ENCODE results near the gene SRD5A3. TPM values are rescaled to one million over a fixed set of nuclear protein-coding genes. Genes with fewer than 3 reads are reported as not detected.

Gene SRD5A3
- total and polyA plus RNA-seq, 10 of the 15 experiments (the other 5 are each of a cell fraction or from before 2014, with no cell fraction given): 1.6 to 20.4 (median 6.1) TPM

DNA sequence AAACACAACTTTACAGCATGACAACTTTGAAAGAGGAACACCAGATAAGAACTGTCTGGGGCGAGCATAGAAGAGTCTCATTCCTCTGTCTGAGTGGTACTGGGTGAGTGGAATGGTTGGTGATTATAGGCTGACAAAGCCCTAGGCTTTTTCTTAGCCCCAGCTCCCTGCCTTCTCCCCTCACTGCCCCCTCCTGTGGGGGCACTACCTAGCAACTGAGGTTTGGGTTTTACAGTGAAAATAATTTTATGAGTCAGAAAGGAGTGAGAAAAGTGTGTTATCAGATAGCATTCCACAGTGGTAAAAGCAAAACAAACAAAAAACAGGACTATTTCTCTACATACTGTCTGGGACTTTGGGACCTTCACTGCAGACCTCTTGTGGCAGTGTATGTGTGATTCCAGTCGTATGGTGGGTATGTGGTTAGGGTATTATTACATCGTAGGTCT, 39.2 kb downstream of the SRD5A3 start (continued):
- TF ChIP-seq, protein P1, sequence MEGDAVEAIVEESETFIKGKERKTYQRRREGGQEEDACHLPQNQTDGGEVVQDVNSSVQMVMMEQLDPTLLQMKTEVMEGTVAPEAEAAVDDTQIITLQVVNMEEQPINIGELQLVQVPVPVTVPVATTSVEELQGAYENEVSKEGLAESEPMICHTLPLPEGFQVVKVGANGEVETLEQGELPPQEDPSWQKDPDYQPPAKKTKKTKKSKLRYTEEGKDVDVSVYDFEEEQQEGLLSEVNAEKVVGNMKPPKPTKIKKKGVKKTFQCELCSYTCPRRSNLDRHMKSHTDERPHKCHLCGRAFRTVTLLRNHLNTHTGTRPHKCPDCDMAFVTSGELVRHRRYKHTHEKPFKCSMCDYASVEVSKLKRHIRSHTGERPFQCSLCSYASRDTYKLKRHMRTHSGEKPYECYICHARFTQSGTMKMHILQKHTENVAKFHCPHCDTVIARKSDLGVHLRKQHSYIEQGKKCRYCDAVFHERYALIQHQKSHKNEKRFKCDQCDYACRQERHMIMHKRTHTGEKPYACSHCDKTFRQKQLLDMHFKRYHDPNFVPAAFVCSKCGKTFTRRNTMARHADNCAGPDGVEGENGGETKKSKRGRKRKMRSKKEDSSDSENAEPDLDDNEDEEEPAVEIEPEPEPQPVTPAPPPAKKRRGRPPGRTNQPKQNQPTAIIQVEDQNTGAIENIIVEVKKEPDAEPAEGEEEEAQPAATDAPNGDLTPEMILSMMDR (IDR thresholded peaks at IDR 0.05 in 2 of 3, conservative IDR thresholded peaks at IDR 0.05 in 1 of 3; ENCODE audit: control insufficient read depth in 2 of 3, extremely low read depth in 1 of 3, insufficient read depth in 1 of 3, low read depth in 3 of 3, low read length in 3 of 3): no peak

DNA sequence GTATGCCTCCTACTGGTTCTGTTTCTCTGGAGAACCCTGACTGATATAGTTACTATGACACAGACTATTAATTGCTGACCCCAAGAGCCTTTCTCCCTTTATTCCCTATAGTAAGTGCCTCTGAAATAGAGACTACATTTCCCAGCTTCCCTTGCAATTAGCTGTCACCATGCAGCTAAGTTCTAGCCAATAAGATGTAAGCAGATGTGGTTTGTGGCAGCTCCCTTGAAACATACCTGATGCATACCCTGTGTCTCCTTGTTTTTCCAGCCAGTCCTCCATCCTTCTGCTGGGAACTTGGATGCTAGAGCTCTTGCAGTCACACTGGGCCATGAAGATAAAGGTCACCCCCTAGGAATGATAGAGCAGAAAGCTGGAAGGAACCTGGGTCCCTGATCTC, 40.0 kb downstream of the SRD5A3 start:
- POLR2A ChIA-PET: interaction anchor here (0.5 to 1.7 kb wide), 2 partner anchors 9 to 342 kb away, joined by 4 to 7 read pairs; partner anchors contain the start of gene TMEM165
- peak; percentile 31 for FAIRE-seq

More for the DNA sequence above, 40.0 kb downstream of the SRD5A3 start:
- no peaks in the 10 kb centered on the region for H3K27me3 ChIP-seq (replicated peaks in 1 of 2; ENCODE audit: control insufficient read depth in 2 of 2, insufficient read depth in 2 of 2, low read length in 1 of 2)
- no peak overlapping the region for H3K9ac ChIP-seq (ENCODE audit: control insufficient read depth, insufficient read depth, low read length)
- DNase-seq (ENCODE audit: low read depth, low spot score) (no peak), ATAC-seq (peak; percentile 92)
- peak; percentile 60 for TF ChIP-seq HCFC1 (IDR thresholded peaks at IDR 0.05; ENCODE audit: low read length)
- no peak for TF ChIP-seq TARDBP (IDR thresholded peaks at IDR 0.05; ENCODE audit: borderline replicate concordance)
- TF ChIP-seq NFYB (IDR thresholded peaks at IDR 0.05; ENCODE audit: insufficient read depth, low read depth, low read length): 0 out of 2 replicates have a peak, but pooled peaks have one; percentile 21
- TF ChIP-seq, protein P2, sequence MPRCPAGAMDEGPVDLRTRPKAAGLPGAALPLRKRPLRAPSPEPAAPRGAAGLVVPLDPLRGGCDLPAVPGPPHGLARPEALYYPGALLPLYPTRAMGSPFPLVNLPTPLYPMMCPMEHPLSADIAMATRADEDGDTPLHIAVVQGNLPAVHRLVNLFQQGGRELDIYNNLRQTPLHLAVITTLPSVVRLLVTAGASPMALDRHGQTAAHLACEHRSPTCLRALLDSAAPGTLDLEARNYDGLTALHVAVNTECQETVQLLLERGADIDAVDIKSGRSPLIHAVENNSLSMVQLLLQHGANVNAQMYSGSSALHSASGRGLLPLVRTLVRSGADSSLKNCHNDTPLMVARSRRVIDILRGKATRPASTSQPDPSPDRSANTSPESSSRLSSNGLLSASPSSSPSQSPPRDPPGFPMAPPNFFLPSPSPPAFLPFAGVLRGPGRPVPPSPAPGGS (IDR thresholded peaks at IDR 0.05; ENCODE audit: borderline replicate concordance, insufficient read depth, low read depth, low read length, poor library complexity, severe bottlenecking): no peak
- peak; percentile 52; the same call in 1 of the 2 replicates for TF ChIP-seq CREM (IDR thresholded peaks at IDR 0.05; ENCODE audit: low read depth)
- TF ChIP-seq SIX5 (IDR thresholded peaks at IDR 0.05; ENCODE audit: low read depth, low read length, severe bottlenecking): peak; percentile 73
- TF ChIP-seq CREB1 (IDR thresholded peaks at IDR 0.05; ENCODE audit: low read depth): peak; percentile 77
- peak; percentile 21 for TF ChIP-seq RUNX3 (IDR thresholded peaks at IDR 0.05; ENCODE audit: low read length)
- RAD21 ChIA-PET (ENCODE audit: unreplicated experiment): no interaction called here
- CTCF ChIA-PET: interaction anchor here (1.3 to 1.6 kb wide), 2 partner anchors 9 to 40 kb away, joined by 3 to 5 read pairs; partner anchors contain the start of genes SRD5A3 and TMEM165
- no peaks in the 10 kb centered on the region for H4K20me1 ChIP-seq (ENCODE audit: control insufficient read depth, insufficient read depth)
- H3K9me3 ChIP-seq (replicated peaks; ENCODE audit: control insufficient read depth, insufficient read depth, low read length): no peaks in the 10 kb centered on the region
- H3K4me1 ChIP-seq (ENCODE audit: control insufficient read depth, insufficient read depth, low read length): no peaks in the 10 kb centered on the region
- H3K4me2 ChIP-seq (ENCODE audit: control insufficient read depth, insufficient read depth): no peak overlapping the region
- H3K79me2 ChIP-seq (ENCODE audit: control insufficient read depth, insufficient read depth, low read length): no peaks in the 10 kb centered on the region
- no peak overlapping the region for H3K27ac ChIP-seq (ENCODE audit: control insufficient read depth, insufficient read depth)
- no peaks in the 10 kb centered on the region for H3K36me3 ChIP-seq (ENCODE audit: control insufficient read depth in 2 of 2, insufficient read depth in 2 of 2, low read length in 1 of 2)
- SMC1A ChIA-PET (ENCODE audit: uncharacterized antibody, unreplicated experiment): interaction anchor here (1.7 kb wide), 1 partner anchor 9 kb away, joined by 7 read pairs; the partner anchor contains the start of gene TMEM165
- no peak overlapping the region for H3K4me3 ChIP-seq
- H2AFZ ChIP-seq (ENCODE audit: control insufficient read depth, low read depth, low read length): peak overlapping the region; percentile 54; the same call in 1 of the 2 replicates
- intact Hi-C loops (cut with micrococcal nuclease; ENCODE audit: unreplicated experiment) (no loop called here), in situ Hi-C loops (cut with MboI) (no loop called here)
- no TSS peak for BruUV-seq (replicated peaks)

Measured in GM12878 (cell line).